Lower lobe of right lung (tissue), 2 donors: ENCODE measurements around the gene CENPVL1. TPM values are rescaled to one million over a fixed set of nuclear protein-coding genes. Genes with fewer than 3 reads are reported as not detected.
"Not testable (repeated sequence)": the region's sequence is repeated elsewhere in the genome, so short reads cannot be mapped to it uniquely, and the experiment has no call there.

ENCODE experiments used
- ATAC-seq, 2 donors: fragments of 200-7000 bp; cut with Tn5 transposase; one replicate each; pipeline ENCODE4 v1.9.1; 2020 to 2022; ENCODE audit warnings: mild to moderate bottlenecking in 2 of 2, moderate library complexity in 2 of 2
- DNase-seq: peaks from one replicate; pipeline ENCODE4 v3.0.0-alpha.2; 2020
- H3K27ac ChIP-seq: fragments of 200-600 bp; one replicate; pipeline ENCODE4 v1.8.0; 2022
- H3K27me3 ChIP-seq: fragments of 200-600 bp; one replicate; pipeline ENCODE4 v1.8.0; 2022; ENCODE audit warnings: low read depth
- H3K36me3 ChIP-seq: fragments of 200-600 bp; one replicate; pipeline ENCODE4 v1.8.0; 2022; ENCODE audit warnings: mild to moderate bottlenecking
- H3K4me1 ChIP-seq: fragments of 200-600 bp; one replicate; pipeline ENCODE4 v1.8.0; 2022
- H3K4me3 ChIP-seq: fragments of 200-600 bp; one replicate; pipeline ENCODE4 v1.8.0; 2022; ENCODE audit warnings: mild to moderate bottlenecking
- H3K9me3 ChIP-seq: fragments of 200-600 bp; one replicate; pipeline ENCODE4 v1.8.0; 2022
- CTCF ChIP-seq: fragments of 200-600 bp; IDR thresholded peaks from one replicate; pipeline ENCODE4 v1.8.0; 2022; ENCODE audit warnings: antibody characterized with exemption, mild to moderate bottlenecking
- intact Hi-C: fragments of 100-400 bp; cut with DNase I; formaldehyde crosslinking; loops from one replicate; pipeline ENCODE4 v1.11.0; 2022
- long read RNA-seq: library from polyadenylated mRNA; unstranded; transcript quantifications from one replicate; pipeline ENCODE4 v2.0.0, GENCODE V29; 2021
- total RNA-seq: library from RNA; stranded (reverse); fragmentation: NEBNext Ultra II Directional; extraction: Animal tissue kit (Norgen Biotek cat#: 25700); gene quantifications from one replicate; pipeline ENCODE4 v1.2.1, GENCODE V29; 2021
- donor health status: DM: no; HTN: yes; CAD: no; lungs with severe emphysema.

The CENPVL1 gene
- not detected for total RNA-seq
- long read RNA-seq = 0 reads

GRCh38 chrX:51710277-51711164 is at the start of gene CENPVL1:
CENPVL1 (plus strand) TSS chrX:51710512; CDS start chrX:51710512, 0 bp downstream.
- ATAC-seq, intact Hi-C loops, H3K9me3 ChIP-seq, H3K4me1 ChIP-seq, H3K36me3 ChIP-seq, DNase-seq, H3K27me3 ChIP-seq, H3K4me3 ChIP-seq, H3K27ac ChIP-seq: not testable (repeated sequence)

- Histone ChIP-seq H3K4me3 (no peak overlapping the region), H3K27me3 (no peaks in the 10 kb centered on the region), H3K4me1 (no peaks in the 10 kb centered on the region), H3K27ac (no peak overlapping the region), H3K36me3 (no peaks in the 10 kb centered on the region), H3K9me3 (no peaks in the 10 kb centered on the region)
- no peak for DNase-seq
- intact Hi-C loops = no loop called here
- no peak for ATAC-seq
- no peak for TF ChIP-seq CTCF
Measured at GRCh38 chrX:51665981-51666380, 44.3 kb upstream of the CENPVL1 start.

- DNase-seq, H3K9me3 ChIP-seq, H3K27me3 ChIP-seq, intact Hi-C loops, ATAC-seq, H3K36me3 ChIP-seq, H3K4me1 ChIP-seq, H3K27ac ChIP-seq, H3K4me3 ChIP-seq: not testable (repeated sequence)
Measured at GRCh38 chrX:51679689-51680433, 30.5 kb upstream of the CENPVL1 start.

GRCh38 chrX:51681808-51682719 is 28.2 kb upstream of the CENPVL1 start:
- H3K36me3 ChIP-seq, H3K27me3 ChIP-seq, H3K27ac ChIP-seq, H3K4me3 ChIP-seq, H3K4me1 ChIP-seq, intact Hi-C loops, ATAC-seq, H3K9me3 ChIP-seq, DNase-seq: not testable (repeated sequence)

- intact Hi-C loops, H3K27ac ChIP-seq, H3K27me3 ChIP-seq, H3K36me3 ChIP-seq, ATAC-seq, H3K9me3 ChIP-seq, DNase-seq, H3K4me3 ChIP-seq, H3K4me1 ChIP-seq: not testable (repeated sequence)
Measured at GRCh38 chrX:51682720-51683062, 27.6 kb upstream of the CENPVL1 start, which contains the start of gene CENPVL2. CENPVL2 (minus strand) TSS chrX:51682831; CDS start chrX:51682831, 0 bp downstream.

GRCh38 chrX:51694254-51694653 is 16.1 kb upstream of the CENPVL1 start:
- no peak for TF ChIP-seq CTCF
- no peak for ATAC-seq
- Histone ChIP-seq H3K4me1 (no peaks in the 10 kb centered on the region), H3K4me3 (no peak overlapping the region), H3K36me3 (no peaks in the 10 kb centered on the region), H3K9me3 (no peaks in the 10 kb centered on the region), H3K27ac (no peak overlapping the region), H3K27me3 (no peaks in the 10 kb centered on the region)
- intact Hi-C loops = no loop called here
- DNase-seq = no peak

- Histone ChIP-seq H3K9me3 (no peaks in the 10 kb centered on the region), H3K4me3 (no peak overlapping the region), H3K4me1 (no peaks in the 10 kb centered on the region), H3K36me3 (no peaks in the 10 kb centered on the region), H3K27ac (no peak overlapping the region), H3K27me3 (no peaks in the 10 kb centered on the region)
- DNase-seq (no peak), ATAC-seq (no peak)
- intact Hi-C loops = no loop called here
- no peak for TF ChIP-seq CTCF
Measured at GRCh38 chrX:51697397-51697796, 12.9 kb upstream of the CENPVL1 start.

GRCh38 chrX:51712943-51713647 is 2.8 kb downstream of the CENPVL1 start:
- H3K27ac ChIP-seq, intact Hi-C loops, ATAC-seq, DNase-seq, H3K4me1 ChIP-seq, H3K36me3 ChIP-seq, H3K27me3 ChIP-seq, H3K9me3 ChIP-seq, H3K4me3 ChIP-seq: not testable (repeated sequence)
